GM19043 (cell line): Measurements from ENCODE around the gene EPS8L3.
"Not testable (repeated sequence)": the region's sequence is repeated elsewhere in the genome, so short reads cannot be mapped to it uniquely, and the experiment has no call there.

ENCODE experiments used
- ATAC-seq: cut with Tn5 transposase; IDR thresholded peaks from one replicate; pipeline ENCODE4 v1.9.1; 2021; ENCODE audit warnings: low read depth; ENCODE audit not compliant: unreplicated experiment

EPS8L3 gene

DNA sequence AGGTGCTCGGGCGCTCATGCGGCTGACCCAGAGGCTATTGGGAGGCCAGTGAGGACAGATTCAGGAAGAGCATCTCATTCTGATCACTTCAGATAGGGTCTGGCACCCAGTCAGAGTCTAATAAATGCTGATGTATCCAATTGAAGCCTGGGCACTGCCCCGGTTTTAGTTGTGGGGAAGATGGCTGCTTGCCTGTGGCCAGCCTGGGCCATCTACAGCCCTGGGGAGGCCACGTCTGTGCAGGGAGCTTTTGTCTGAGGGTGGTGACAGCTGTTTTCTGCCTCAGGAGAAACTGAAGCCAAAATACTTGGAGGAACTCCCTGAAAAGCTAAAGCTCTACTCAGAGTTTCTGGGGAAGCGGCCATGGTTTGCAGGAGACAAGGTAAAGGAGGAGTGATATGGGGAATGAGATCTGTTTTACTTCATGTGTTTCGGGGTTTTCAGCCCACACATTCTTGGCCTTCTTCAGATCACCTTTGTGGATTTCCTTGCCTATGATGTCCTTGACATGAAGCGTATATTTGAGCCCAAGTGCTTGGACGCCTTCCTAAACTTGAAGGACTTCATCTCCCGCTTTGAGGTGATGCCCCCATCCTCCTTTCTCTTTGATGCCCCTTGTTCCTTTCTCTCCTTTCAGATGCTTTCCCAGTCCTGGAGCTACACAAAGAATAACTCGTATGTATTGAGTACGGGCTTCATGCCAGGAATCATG is 48.9 kb downstream of the EPS8L3 start:
- ATAC-seq = no peak

DNA sequence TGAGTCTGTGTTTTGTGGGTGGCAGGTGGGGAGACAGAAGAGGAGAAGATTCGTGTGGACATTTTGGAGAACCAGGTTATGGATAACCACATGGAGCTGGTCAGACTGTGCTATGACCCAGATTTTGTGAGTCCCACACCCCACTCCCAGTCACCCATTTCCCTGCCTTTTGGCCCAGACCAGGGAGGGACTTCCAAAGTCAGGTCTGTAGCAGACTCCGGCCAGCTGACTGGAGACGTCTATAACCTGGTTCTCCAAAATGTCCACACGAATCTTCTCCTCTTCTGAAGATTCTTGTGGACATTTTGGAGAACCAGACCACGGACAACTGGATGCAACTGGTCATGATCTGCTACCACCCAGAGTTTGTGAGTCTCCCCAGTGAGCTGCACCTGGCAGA is 50.1 kb downstream of the EPS8L3 start:
- ATAC-seq = no peak

- no peak for ATAC-seq
These were observed 51.3 kb downstream of the EPS8L3 start for GRCh38 chr1:109712321-109712864.

- ATAC-seq = not testable (repeated sequence)
These were observed 52.0 kb downstream of the EPS8L3 start, which contains the start of gene GSTM5 for GRCh38 chr1:109711593-109712320. Gene GSTM5, plus strand, starts transcription at chr1:109712251. Its CDS starts 62 bp downstream, at chr1:109712313.

GRCh38 chr1:109709822-109710221 is 53.9 kb downstream of the EPS8L3 start:
- not testable (repeated sequence) for ATAC-seq

DNA sequence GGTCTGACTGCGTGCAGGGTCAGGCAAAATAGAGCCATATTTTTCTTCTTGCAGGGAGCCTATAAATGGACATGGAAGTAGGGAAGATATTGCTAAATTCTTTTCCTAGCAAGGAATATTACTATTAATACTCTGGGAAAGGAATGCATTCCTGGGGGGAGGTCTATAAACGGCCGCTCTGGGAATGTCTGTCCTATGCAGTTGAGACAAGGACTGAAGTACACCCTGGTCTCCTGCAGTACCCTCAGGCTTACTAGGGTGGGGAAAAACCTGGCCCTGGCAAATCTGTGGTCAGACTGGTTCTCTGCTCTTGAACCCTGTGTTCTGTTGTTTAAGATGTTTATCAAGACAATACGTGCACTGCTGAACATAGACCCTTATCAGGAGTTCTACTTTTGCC is 54.8 kb downstream of the EPS8L3 start:
- ATAC-seq = not testable (repeated sequence)

DNA sequence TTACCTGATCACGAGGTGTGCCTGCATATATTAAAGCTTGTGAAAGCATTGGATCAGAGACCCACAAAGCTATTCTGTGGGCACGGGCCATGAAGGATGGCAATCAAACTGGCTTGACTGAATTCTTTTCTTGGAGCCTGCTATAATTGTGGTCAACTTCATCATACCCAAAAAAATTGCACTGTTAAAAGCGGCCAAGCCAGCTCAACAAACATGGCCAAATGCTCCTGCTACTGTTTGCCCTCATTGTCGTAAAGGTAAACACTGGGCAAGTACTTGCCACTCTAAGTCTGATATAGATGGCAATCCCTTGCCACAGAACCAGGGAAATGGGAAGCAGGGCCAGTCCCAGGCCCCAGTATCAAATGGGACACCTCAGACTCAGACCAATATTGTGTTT is 58.3 kb downstream of the EPS8L3 start:
- ATAC-seq = no peak

DNA sequence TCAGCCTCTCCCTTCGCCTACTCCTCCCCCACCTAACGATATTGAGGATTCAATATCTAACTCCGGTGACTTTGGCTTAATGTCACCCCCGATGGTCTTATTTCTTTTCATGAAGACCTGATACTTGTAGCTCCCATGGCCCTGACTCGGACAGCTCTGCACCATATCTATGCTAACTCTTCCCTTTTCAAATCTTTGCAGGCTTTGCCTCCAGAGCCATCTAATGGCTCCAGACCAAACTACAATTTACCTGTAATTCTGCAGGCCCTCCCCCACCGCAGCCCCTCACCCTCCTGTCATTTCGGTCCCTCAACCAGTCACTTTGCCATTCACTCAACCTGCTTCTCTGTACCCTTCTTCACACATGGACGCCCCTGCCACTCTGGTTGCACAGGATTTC is 59.5 kb downstream of the EPS8L3 start:
- ATAC-seq = no peak

- ATAC-seq = not testable (repeated sequence)
These were observed 60.8 kb downstream of the EPS8L3 start for GRCh38 chr1:109702940-109703339.
